GM12873 (cell line): Measurements from ENCODE around the gene ABCC3.

Experiments used
- CTCF ChIP-seq: IDR thresholded peaks from 2 replicates; pipeline ENCODE4 v1.5.1; 2012; ENCODE audit warnings: low read depth, mild to moderate bottlenecking, moderate library complexity, low read length, control low read depth; ENCODE audit not compliant: insufficient read depth; ENCODE audit errors: missing control alignments

Gene ABCC3

GRCh38 chr17:50598487-50598886 is 36.2 kb upstream of the ABCC3 start:
- no peak for TF ChIP-seq CTCF

GRCh38 chr17:50599606-50600005 is 35.1 kb upstream of the ABCC3 start:
- TF ChIP-seq CTCF, result no peak

GRCh38 chr17:50601823-50602375 is 32.8 kb upstream of the ABCC3 start:
- no peak for TF ChIP-seq CTCF

- no peak for TF ChIP-seq CTCF
These were observed 31.8 kb upstream of the ABCC3 start for GRCh38 chr17:50602836-50603235.

- peak; percentile 56 for TF ChIP-seq CTCF
These were observed 31.3 kb upstream of the ABCC3 start for GRCh38 chr17:50603340-50603739.

GRCh38 chr17:50604513-50604912 is 30.2 kb upstream of the ABCC3 start:
- no peak for TF ChIP-seq CTCF

- no peak for TF ChIP-seq CTCF
These were observed 29.3 kb upstream of the ABCC3 start for GRCh38 chr17:50605429-50605828.
